ENCODE measurements around the gene CLCA4.

DNA sequence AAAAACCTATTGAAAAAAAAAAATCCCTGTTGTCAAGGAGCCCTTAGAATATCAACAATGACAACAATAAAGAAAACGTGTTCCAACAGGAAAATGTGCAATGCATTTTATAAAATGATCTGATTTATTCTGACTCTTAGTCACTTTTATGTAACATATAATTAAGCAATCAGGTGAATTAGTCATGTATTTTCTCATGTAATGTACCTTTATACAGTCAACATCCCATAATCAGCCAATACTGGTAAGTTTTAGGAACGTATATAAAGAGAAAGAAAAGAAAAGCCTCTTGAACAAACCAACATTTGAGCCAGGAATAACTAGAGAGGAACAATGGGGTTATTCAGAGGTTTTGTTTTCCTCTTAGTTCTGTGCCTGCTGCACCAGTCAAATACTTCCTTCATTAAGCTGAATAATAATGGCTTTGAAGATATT, at the start of gene CLCA4:
- TF ChIP-seq, protein P1, sequence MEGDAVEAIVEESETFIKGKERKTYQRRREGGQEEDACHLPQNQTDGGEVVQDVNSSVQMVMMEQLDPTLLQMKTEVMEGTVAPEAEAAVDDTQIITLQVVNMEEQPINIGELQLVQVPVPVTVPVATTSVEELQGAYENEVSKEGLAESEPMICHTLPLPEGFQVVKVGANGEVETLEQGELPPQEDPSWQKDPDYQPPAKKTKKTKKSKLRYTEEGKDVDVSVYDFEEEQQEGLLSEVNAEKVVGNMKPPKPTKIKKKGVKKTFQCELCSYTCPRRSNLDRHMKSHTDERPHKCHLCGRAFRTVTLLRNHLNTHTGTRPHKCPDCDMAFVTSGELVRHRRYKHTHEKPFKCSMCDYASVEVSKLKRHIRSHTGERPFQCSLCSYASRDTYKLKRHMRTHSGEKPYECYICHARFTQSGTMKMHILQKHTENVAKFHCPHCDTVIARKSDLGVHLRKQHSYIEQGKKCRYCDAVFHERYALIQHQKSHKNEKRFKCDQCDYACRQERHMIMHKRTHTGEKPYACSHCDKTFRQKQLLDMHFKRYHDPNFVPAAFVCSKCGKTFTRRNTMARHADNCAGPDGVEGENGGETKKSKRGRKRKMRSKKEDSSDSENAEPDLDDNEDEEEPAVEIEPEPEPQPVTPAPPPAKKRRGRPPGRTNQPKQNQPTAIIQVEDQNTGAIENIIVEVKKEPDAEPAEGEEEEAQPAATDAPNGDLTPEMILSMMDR (conservative IDR thresholded peaks at IDR 0.05; ENCODE audit: low read depth, low read length), result no peak
- TF ChIP-seq EZH2phosphoT487 (IDR thresholded peaks at IDR 0.05; ENCODE audit: borderline replicate concordance, low read length), result no peak
- TF ChIP-seq EZH2 (IDR thresholded peaks at IDR 0.05; ENCODE audit: low read length, unreplicated experiment), result no peak
